RWPE2 (cell line): ENCODE results near the gene SKI.

Experiments used
- ATAC-seq: fragments of 200-7000 bp; cut with Tn5 transposase; 3 replicates; pipeline ENCODE4 v1.9.1; 2021; ENCODE audit warnings: low read depth
- DNase-seq: peaks from one replicate; pipeline ENCODE4 v3.0.0-alpha.2; 2020; ENCODE audit warnings: low spot score
- H3K27ac ChIP-seq: fragments of 450-650 bp; 2 replicates; pipeline ENCODE4 v1.5.1; 2017; ENCODE audit warnings: mild to moderate bottlenecking; ENCODE audit not compliant: poor library complexity, severe bottlenecking
- H3K27me3 ChIP-seq: fragments of 250-450 bp; sonication (Bioruptor Pico); 2 replicates; pipeline ENCODE4 v1.5.1; 2021; ENCODE audit warnings: mild to moderate bottlenecking, moderate library complexity; ENCODE audit not compliant: insufficient read depth, poor library complexity, severe bottlenecking
- H3K36me3 ChIP-seq: fragments of 250-450 bp; sonication (Bioruptor Pico); 2 replicates; pipeline ENCODE4 v1.5.1; 2020; ENCODE audit warnings: low read depth, mild to moderate bottlenecking, moderate library complexity
- H3K4me1 ChIP-seq: fragments of 250-450 bp; sonication (Bioruptor Pico); 2 replicates; pipeline ENCODE4 v1.5.1; 2021; ENCODE audit warnings: mild to moderate bottlenecking, moderate library complexity; ENCODE audit not compliant: insufficient read depth, poor library complexity, severe bottlenecking
- H3K4me3 ChIP-seq: fragments of 250-450 bp; sonication (Bioruptor Pico); 2 replicates; pipeline ENCODE4 v1.5.1; 2021; ENCODE audit warnings: mild to moderate bottlenecking, moderate library complexity; ENCODE audit not compliant: severe bottlenecking
- H3K9me3 ChIP-seq: fragments of 250-450 bp; sonication (Bioruptor Pico); 2 replicates; pipeline ENCODE4 v1.5.1; 2021; ENCODE audit warnings: mild to moderate bottlenecking, moderate library complexity; ENCODE audit not compliant: severe bottlenecking
- TF ChIP-seq, protein P1 (sequence below): fragments of 450-650 bp; IDR thresholded peaks from one replicate; pipeline ENCODE4 v1.5.1; 2017; ENCODE audit warnings: mild to moderate bottlenecking, moderate library complexity; ENCODE audit not compliant: poor library complexity, severe bottlenecking

SKI gene

DNA sequence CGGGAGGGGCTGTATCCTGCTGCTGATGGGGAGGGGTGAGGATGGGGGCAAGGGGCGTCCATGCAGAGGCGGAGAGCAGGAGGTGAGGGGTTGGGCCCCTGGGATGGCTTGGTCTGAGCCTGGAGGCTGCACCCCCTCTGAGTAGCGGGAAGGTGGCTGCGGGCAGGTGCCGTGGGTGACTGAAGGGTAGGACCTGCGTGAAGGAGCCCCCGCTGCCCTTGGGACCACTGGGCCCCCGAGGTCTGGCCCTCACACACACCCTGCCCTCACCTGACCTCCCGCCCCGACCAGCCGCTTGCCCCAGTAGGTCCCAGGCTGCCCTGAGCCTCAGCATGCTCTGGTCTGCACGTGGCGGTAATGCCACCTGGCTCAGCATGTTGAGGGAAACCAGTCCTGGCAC, 12.8 kb upstream of the SKI start:
- Histone ChIP-seq H3K27ac (no peak overlapping the region), H3K27me3 (no peaks in the 10 kb centered on the region), H3K4me1 (peaks cover 10% of the 10 kb centered on the region), H3K9me3 (no peaks in the 10 kb centered on the region), H3K36me3 (no peaks in the 10 kb centered on the region), H3K4me3 (no peak overlapping the region)
- ATAC-seq (no peak), DNase-seq (no peak)
- TF ChIP-seq, protein P1, sequence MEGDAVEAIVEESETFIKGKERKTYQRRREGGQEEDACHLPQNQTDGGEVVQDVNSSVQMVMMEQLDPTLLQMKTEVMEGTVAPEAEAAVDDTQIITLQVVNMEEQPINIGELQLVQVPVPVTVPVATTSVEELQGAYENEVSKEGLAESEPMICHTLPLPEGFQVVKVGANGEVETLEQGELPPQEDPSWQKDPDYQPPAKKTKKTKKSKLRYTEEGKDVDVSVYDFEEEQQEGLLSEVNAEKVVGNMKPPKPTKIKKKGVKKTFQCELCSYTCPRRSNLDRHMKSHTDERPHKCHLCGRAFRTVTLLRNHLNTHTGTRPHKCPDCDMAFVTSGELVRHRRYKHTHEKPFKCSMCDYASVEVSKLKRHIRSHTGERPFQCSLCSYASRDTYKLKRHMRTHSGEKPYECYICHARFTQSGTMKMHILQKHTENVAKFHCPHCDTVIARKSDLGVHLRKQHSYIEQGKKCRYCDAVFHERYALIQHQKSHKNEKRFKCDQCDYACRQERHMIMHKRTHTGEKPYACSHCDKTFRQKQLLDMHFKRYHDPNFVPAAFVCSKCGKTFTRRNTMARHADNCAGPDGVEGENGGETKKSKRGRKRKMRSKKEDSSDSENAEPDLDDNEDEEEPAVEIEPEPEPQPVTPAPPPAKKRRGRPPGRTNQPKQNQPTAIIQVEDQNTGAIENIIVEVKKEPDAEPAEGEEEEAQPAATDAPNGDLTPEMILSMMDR = no peak

DNA sequence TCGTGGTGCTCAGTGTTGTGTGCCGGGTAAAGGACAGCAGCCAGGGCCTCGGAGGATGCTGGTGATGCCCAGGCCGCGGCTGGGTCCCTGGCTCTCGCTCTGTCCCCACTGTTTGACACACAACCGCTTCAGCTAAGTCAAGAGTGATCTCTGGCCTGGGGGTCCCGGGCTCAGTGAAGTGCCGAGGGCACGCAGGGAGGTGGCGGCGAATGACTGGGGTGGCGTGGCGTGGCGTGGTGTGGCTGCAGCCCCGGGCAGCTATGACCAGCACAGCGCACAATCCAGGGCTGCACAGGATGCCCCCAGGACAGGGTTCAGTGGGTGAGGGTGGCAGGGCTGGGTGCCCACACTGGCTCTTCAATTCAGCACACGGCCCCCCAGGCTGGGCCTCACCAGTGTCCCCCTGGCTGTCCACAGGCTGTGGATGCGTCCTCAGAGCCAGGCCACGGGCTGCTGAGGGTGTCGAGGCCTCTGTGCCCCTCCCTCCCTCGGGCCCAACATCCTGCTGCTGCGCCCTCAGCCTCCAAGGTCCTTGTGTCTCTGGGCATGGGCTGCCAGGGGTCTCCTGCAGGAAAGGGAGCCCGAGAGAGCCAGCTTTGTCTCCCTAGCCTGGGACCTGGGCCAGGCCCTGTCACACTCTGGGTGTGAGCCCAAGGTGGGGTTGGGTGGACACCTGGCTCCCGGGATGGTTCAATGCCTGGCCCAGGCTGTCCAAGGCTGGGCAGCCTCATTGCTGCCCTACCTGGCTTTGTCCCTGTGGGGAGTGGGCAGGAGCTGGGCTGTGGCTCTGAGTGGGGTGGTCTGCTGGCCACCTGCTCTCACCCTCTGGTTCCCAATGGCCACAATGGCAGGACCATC, 12.0 kb upstream of the SKI start:
- TF ChIP-seq, protein P1 = no peak
- H3K27ac ChIP-seq = no peak overlapping the region
- no peaks in the 10 kb centered on the region for H3K36me3 ChIP-seq
- no peaks in the 10 kb centered on the region for H3K27me3 ChIP-seq
- DNase-seq = no peak
- peaks cover 10% of the 10 kb centered on the region for H3K4me1 ChIP-seq
- H3K9me3 ChIP-seq = no peaks in the 10 kb centered on the region
- no peak for ATAC-seq
- no peak overlapping the region for H3K4me3 ChIP-seq

DNA sequence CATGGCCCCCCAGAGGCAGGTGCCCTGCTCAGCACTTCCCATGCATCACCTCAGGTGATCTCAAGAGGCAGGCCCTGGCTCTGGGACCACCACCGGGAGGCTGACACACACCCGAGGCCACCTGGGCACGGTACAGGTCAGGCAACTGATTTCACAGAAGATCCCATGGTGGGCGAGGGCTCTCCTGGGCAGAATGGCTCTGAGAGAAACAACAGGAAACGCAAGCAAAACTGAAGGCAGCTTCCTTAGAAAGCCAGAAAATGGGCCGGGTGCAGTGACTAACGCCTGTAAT, 11.4 kb upstream of the SKI start:
- H3K27ac ChIP-seq = no peak overlapping the region
- DNase-seq (no peak), ATAC-seq (no peak)
- TF ChIP-seq, protein P1 = no peak
- H3K27me3 ChIP-seq = no peaks in the 10 kb centered on the region
- H3K9me3 ChIP-seq = no peaks in the 10 kb centered on the region
- H3K4me1 ChIP-seq = peaks cover 10% of the 10 kb centered on the region
- no peaks in the 10 kb centered on the region for H3K36me3 ChIP-seq
- no peak overlapping the region for H3K4me3 ChIP-seq

DNA sequence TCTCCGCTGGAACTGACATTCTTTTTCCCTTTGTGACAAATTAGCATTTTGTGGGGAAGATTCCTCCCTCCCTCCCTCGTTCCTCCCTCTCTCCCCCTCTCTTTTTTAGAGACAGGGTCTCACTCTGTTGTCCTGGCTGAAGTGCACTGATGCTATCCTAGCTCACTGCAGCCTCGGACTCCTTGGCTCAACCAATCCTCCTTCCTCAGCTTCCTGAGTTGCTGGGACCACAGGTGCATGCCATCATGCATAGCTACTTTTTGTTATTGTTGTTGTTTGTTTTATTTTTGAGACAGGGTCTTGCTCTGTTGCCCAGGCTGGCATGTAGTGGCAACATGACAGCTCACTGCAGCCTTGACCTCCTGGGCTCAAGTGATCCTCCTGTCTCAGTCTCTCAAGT, 6.8 kb upstream of the SKI start:
- H3K4me3 ChIP-seq = no peak overlapping the region
- no peak overlapping the region for H3K27ac ChIP-seq
- no peaks in the 10 kb centered on the region for H3K9me3 ChIP-seq
- DNase-seq = no peak
- H3K4me1 ChIP-seq = no peaks in the 10 kb centered on the region
- no peaks in the 10 kb centered on the region for H3K27me3 ChIP-seq
- TF ChIP-seq, protein P1 = no peak
- no peak for ATAC-seq
- H3K36me3 ChIP-seq = no peaks in the 10 kb centered on the region

DNA sequence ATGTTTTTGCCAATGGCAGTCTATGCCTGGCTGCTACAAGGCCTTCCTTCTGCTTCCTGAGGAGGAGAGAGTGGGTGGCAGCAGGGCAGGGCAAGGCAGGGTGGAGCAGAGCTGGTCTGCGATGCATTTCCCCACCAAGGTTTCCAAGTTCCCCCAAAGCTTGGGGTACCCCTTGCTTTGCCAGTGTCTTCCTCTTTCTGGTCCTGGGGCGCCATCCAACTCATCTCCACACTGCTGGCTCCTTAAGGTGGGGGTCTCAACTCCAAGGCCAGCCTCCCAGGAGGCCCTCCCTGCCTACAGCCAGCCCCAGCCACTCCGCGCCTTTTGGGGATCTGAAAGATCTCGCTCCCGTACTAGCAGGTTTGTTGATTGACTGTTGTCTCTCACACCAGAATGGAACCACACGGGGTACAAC, 3.9 kb upstream of the SKI start:
- no peaks in the 10 kb centered on the region for H3K36me3 ChIP-seq
- no peak overlapping the region for H3K27ac ChIP-seq
- TF ChIP-seq, protein P1 = no peak
- no peaks in the 10 kb centered on the region for H3K4me1 ChIP-seq
- H3K9me3 ChIP-seq = no peaks in the 10 kb centered on the region
- DNase-seq (no peak), ATAC-seq (no peak)
- H3K4me3 ChIP-seq = no peak overlapping the region
- H3K27me3 ChIP-seq = no peaks in the 10 kb centered on the region
